Uterus (tissue), 2 donors: ENCODE results near the gene CDH15.

Experiments used
- CTCF ChIP-seq, 4 experiments: fragments of 200-600 bp in 2 of 4; fragments of 450-650 bp in 2 of 4; sonication (generic) in 2 of 4; IDR thresholded peaks; one replicate each; pipeline ENCODE4 v1.5.1; 2016 to 2019; ENCODE audit warnings: antibody characterized with exemption in 4 of 4, mild to moderate bottlenecking in 2 of 4, moderate library complexity in 1 of 4
- POLR2A ChIP-seq, 2 donors: fragments of 450-650 bp; IDR thresholded peaks; one replicate each; pipeline ENCODE4 v1.6.1; 2016; ENCODE audit warnings: antibody characterized with exemption in 2 of 2, mild to moderate bottlenecking in 1 of 2, moderate library complexity in 1 of 2

- no peak for TF ChIP-seq POLR2A (IDR thresholded peaks at IDR 0.05)
- TF ChIP-seq CTCF (IDR thresholded peaks at IDR 0.05) = no peak
Measured at GRCh38 chr16:89159850-89160354, 11.6 kb upstream of the CDH15 start.
